ENCODE results near the gene CDH10.

Gene CDH10

DNA sequence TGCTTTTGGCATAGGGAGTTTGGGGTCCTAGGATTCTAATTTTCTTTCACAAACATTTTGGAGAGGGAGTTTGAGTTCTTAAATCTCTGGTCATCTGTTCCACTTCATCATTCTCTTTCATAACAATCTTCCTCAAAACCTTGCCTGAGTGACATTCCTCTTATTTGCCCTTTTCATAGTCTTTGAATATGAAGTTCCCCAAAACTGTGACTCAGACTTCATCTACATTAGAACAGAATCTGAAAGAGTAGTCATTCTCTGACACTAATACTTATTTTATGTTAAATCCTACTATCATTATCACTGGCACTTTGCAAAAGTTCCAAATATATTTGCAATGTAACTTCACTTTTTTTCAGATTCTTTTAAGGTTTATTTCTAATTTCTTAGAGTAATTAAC lies 163.8 kb downstream of the CDH10 start:
- DNase-seq (ENCODE audit: low spot score), result no peak

DNA sequence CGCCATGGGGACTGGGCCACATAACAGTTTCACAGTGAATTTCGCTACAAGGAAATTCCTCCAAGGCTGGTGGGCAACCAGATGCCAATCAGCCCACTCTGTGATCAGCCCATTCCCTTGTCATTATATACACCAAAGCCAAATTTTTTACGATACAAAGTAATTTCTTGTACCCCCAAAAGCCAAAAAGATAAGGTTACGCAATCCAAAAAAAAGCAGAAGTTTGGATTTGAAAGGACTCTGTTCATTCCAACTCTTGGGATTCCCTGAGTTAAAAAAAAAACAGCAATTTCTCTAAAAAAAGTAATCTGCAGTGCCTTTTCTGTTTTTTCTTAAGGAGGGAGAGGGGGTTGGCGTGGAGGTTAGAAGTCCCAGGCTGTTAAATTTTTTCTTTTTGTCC lies 166.8 kb downstream of the CDH10 start:
- DNase-seq (ENCODE audit: low spot score), result no peak

DNA sequence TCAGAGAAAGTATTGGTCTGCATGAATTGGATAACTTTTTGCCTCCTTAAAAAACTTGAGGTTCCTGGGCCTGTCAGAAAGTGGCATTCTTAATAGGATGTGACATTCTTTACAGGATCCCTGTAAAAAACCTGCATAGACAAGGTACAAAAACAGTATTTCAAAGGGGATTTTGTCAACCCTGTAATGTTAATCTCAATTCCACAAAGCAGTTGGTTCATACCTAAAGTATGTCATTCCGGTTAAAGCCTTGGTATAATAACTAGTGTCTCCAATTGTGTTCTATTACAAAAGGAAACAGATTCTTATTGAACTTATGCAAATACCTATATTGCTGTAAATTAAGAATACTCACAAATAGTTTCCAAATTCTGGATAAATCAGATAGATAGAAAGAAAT lies 169.7 kb downstream of the CDH10 start:
- DNase-seq (ENCODE audit: low spot score), result no peak

DNA sequence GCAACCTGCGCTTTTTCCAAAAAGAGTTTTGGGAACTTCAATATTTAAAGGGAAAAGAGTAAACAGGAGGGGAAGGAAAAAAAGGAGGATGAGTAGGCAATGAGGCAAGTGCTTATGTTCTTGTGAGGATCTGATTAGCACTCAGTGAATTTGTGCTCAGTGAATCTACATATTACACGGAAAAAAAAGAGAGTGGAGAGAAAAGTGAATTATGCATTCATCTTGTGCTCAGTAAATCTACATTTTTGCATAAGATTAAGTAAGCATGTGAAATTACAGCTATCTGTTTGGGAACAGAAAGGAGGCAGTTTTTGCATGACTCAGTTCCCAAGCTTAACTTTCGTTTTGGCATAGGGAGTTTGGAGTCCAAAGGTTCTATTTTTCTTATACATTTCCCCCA lies 170.1 kb downstream of the CDH10 start:
- DNase-seq (ENCODE audit: low spot score), result no peak

DNA sequence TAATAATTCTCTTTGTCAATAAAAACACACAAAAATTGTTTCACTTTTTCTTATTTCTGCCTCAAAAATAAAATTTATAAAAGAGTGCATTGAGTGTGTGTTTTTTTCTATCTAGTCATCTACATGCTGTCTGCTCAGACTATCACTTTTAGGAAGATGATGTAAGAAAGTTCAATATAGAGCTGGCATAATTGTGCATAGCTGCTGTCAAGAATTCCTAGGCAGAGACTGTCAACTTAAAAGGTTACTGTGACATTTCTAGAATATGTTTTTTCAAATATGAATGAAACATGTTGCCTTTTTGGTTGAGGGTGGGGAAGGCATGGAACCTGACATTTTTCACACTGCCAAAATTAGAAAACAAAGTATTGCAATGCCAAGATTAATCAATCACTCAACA lies 172.3 kb downstream of the CDH10 start:
- no peak for DNase-seq (ENCODE audit: low spot score)

DNA sequence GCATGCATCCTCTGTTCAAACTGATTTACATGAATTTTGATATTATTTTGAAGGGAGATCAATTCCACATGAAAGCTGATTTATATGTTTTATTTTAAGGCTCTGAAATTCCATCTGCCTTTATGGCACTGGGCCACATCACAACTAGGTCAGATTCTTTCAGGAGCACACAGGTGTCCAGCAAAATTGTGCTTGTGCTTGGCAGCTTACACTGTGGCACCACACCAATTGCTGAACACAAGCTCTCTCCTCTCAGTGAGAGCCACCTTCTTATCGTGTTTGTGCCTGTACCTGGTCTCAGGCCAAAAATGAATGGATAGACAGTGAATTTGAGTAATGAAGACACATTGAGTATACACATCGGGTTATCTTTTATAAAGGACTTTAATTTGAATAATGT lies 200.4 kb downstream of the CDH10 start:
- no peak for DNase-seq (ENCODE audit: low spot score)

DNA sequence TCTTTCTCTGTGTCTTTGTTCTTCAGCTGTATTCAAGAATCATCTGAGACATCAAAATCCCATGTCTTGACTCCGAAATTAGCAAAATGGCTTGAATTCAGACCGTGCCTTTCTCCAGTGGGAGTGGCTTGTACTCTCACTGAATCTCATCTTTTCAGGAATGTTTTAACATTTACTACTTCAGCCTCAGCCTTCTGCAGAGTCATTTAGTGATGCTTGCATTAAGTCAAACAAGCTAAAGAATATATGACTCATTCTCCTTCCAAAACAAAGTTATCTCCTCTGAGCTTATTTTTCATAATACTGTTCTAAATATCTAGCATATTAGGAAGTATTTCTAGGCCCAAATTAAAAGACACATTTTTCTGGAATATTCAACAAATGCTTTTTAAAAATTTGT lies 205.3 kb downstream of the CDH10 start:
- DNase-seq (ENCODE audit: low spot score), result no peak
